ENCODE data around the gene TRIP13.

The TRIP13 gene

DNA sequence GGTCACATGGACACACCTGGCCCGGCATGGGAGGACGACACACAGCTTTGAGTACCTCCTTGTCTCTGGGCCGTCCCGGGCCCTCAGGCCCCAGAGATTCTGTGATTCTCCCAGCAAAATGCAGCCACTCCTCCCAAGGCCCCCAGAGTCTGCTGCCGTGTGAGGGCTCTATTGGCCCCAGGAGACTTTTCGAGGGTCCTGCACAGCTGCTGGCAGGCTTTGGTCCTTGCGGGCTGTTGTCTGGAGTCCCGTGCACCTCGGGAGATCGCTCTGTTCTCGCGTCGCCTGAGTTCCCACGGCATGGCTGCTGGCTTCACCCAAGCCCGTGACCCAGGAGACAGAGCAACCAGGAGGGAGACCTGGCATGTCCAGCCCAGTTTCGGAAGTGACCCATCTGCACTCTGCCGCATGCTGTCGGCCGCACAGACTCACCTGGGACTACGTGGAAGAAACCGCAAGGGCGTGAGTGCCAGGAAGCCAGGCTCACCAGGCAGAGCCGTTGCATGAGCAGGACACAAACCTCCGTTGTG, 69.1 kb downstream of the TRIP13 start:
- H3K27me3 Mint-ChIP-seq: peaks cover 31% of the 10 kb centered on the region
- H3K9me3 Mint-ChIP-seq: no peaks in the 10 kb centered on the region
- H3K27ac Mint-ChIP-seq: no peak overlapping the region
- peaks cover 33% of the 10 kb centered on the region for H3K4me1 Mint-ChIP-seq (ENCODE audit: low read depth)
- no peak overlapping the region for H3K4me3 Mint-ChIP-seq
- no peaks in the 10 kb centered on the region for H3K36me3 Mint-ChIP-seq (ENCODE audit: low read depth)

GRCh38 chr5:962386-962785, 69.7 kb downstream of the TRIP13 start:
- Mint-ChIP-seq H3K27me3 (peaks cover 36% of the 10 kb centered on the region), H3K9me3 (no peaks in the 10 kb centered on the region), H3K36me3 (ENCODE audit: low read depth) (no peaks in the 10 kb centered on the region), H3K4me1 (ENCODE audit: low read depth) (peaks cover 28% of the 10 kb centered on the region), H3K4me3 (no peak overlapping the region), H3K27ac (no peak overlapping the region)

GRCh38 chr5:962801-963200, 70.1 kb downstream of the TRIP13 start:
- Mint-ChIP-seq H3K27me3 (peaks cover 40% of the 10 kb centered on the region), H3K4me3 (no peak overlapping the region), H3K4me1 (ENCODE audit: low read depth) (peaks cover 24% of the 10 kb centered on the region), H3K9me3 (no peaks in the 10 kb centered on the region), H3K27ac (no peak overlapping the region), H3K36me3 (ENCODE audit: low read depth) (no peaks in the 10 kb centered on the region)

GRCh38 chr5:963310-963672, 70.6 kb downstream of the TRIP13 start:
- no peaks in the 10 kb centered on the region for H3K9me3 Mint-ChIP-seq
- H3K27me3 Mint-ChIP-seq: peaks cover 45% of the 10 kb centered on the region
- H3K4me1 Mint-ChIP-seq (ENCODE audit: low read depth): peaks cover 20% of the 10 kb centered on the region
- H3K36me3 Mint-ChIP-seq (ENCODE audit: low read depth): no peaks in the 10 kb centered on the region
- no peak overlapping the region for H3K27ac Mint-ChIP-seq
- no peak overlapping the region for H3K4me3 Mint-ChIP-seq

DNA sequence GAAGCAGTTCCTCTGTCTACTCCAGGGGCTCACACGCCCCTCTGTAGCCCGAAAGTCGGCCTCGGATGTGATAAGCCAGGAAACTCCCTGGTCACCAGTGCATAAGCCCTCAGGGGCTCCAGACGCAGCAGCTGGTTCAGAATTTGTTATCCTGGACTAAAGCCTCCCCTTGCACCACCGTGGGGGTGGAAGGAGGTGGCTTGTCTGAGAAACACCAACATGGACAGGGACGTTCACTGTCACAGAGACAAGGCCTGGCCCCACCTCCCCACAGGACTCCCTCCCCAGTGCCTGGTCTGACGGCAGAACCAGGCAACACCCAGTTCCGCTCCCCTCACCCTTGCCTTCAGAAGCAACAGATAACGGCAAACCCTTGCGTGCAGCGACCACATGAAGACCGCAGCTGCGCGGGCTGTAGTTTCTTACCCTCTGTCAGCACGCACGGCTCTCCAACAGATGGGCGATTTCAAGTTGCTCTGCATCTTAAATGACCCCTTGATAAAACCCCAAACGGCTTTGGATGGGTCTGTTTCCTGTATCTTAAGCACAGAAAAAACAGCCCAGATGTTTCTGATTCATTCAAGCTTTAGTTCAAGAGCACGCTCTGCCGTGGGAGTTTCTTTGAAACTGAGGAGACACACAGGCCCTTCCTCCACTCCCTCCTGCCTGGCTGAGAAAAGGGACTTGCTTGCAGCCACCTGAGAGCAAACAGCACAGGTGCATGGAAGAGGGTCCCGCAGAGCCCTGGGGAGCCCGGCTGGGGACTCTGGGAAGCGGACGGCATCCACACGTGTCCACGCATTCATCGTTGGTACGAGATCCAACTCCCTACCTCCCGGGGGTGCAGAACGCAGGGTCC, 71.2 kb downstream of the TRIP13 start:
- peak overlapping the region; percentile 53 for H3K4me3 Mint-ChIP-seq
- no peaks in the 10 kb centered on the region for H3K36me3 Mint-ChIP-seq (ENCODE audit: low read depth)
- peaks cover 23% of the 10 kb centered on the region for H3K4me1 Mint-ChIP-seq (ENCODE audit: low read depth)
- H3K27me3 Mint-ChIP-seq: peaks cover 51% of the 10 kb centered on the region
- H3K27ac Mint-ChIP-seq: peak overlapping the region; percentile 36
- no peaks in the 10 kb centered on the region for H3K9me3 Mint-ChIP-seq

- Mint-ChIP-seq H3K36me3 (ENCODE audit: low read depth) (no peaks in the 10 kb centered on the region), H3K27ac (no peak overlapping the region), H3K4me3 (no peak overlapping the region), H3K4me1 (ENCODE audit: low read depth) (peaks cover 28% of the 10 kb centered on the region), H3K27me3 (peaks cover 60% of the 10 kb centered on the region), H3K9me3 (no peaks in the 10 kb centered on the region)
These were observed 72.1 kb downstream of the TRIP13 start for GRCh38 chr5:964821-965220.

GRCh38 chr5:965604-966344, 73.1 kb downstream of the TRIP13 start:
- Mint-ChIP-seq H3K4me3 (no peak overlapping the region), H3K27ac (no peak overlapping the region), H3K36me3 (ENCODE audit: low read depth) (no peaks in the 10 kb centered on the region), H3K4me1 (ENCODE audit: low read depth) (peaks cover 28% of the 10 kb centered on the region), H3K27me3 (peaks cover 60% of the 10 kb centered on the region), H3K9me3 (no peaks in the 10 kb centered on the region)

- H3K27ac Mint-ChIP-seq: no peak overlapping the region
- H3K4me3 Mint-ChIP-seq: no peak overlapping the region
- H3K27me3 Mint-ChIP-seq: peaks cover 60% of the 10 kb centered on the region
- H3K4me1 Mint-ChIP-seq (ENCODE audit: low read depth): peaks cover 28% of the 10 kb centered on the region
- H3K36me3 Mint-ChIP-seq (ENCODE audit: low read depth): no peaks in the 10 kb centered on the region
- H3K9me3 Mint-ChIP-seq: no peaks in the 10 kb centered on the region
These were observed 73.6 kb downstream of the TRIP13 start for GRCh38 chr5:966345-966710.

DNA sequence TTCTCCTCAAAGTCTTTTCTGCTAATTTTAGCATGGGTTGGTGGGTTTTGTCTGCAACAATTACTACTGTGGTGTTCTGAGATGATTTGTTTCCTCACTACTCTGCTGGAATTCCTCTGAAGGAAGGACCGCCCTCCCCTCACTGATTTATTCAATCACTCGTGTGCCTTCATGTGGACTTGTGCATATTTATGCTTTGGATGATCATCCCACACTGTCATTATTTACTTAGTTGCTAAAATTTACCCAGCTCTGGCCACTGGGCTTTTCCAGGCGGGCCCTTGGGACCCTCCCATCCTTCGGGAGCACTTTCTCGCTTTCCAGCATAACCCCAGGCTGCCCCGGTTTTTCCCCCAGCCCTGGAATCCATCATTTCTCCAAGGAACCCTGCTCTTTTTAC, 74.3 kb downstream of the TRIP13 start:
- Mint-ChIP-seq H3K36me3 (ENCODE audit: low read depth) (no peaks in the 10 kb centered on the region), H3K4me3 (no peak overlapping the region), H3K9me3 (no peaks in the 10 kb centered on the region), H3K27me3 (peaks cover 65% of the 10 kb centered on the region), H3K27ac (no peak overlapping the region), H3K4me1 (ENCODE audit: low read depth) (peaks cover 28% of the 10 kb centered on the region)
